DMS153 treated with DMSO at 0.1 percent for 48 hours (cell line): ENCODE data around the gene FCHSD2.
"Not testable (repeated sequence)": the region's sequence is repeated elsewhere in the genome, so short reads cannot be mapped to it uniquely, and the experiment has no call there.

Experiments used
- DNase-seq: peaks from one replicate; lab custom pipeline; 2025; ENCODE audit not compliant: unreplicated experiment; lab: John Stamatoyannopoulos, UW

Gene FCHSD2

DNA sequence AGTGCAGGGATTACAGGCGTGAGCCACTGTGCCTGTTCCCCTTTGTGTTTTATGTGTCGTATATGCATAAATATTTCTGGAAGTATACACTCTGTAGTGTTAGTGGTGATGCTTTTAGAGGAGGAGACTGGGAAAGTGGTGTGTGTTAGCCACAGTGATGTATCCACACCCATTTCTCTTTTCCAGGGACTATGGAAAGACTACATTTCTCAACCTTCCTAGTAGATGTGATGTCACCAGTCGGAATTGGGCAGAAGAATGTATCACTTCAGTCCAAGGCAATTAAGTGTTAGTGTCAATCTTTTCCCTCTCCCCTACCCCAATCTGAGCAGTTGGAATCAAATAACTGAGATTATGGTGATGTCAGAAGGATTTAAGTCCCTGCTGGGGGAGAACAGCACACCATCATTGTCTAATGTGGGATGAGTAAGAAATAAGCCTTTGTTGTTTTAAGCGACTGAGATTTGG is 333.8 kb downstream of the FCHSD2 start:
- no peak for DNase-seq

DNA sequence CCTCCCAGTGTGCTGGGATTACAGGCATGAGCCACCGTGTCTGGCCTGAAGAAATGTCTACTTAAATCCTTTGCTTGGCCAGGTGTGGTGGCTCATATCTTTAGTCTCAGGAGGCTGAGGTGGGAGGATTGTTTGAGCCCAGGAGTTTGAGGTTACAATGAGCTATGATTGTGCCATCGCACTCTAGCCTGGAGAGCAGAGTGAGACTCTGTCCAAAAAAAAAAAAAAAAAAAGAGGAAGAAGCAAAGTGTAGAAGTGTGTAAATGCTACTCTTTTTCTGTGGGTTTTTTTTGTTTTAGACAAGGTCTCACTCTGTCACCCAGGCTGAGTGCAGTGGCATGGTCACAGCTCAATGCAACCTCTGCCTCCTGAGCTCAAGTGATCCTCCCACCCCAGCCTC is 334.3 kb downstream of the FCHSD2 start:
- no peak for DNase-seq

DNA sequence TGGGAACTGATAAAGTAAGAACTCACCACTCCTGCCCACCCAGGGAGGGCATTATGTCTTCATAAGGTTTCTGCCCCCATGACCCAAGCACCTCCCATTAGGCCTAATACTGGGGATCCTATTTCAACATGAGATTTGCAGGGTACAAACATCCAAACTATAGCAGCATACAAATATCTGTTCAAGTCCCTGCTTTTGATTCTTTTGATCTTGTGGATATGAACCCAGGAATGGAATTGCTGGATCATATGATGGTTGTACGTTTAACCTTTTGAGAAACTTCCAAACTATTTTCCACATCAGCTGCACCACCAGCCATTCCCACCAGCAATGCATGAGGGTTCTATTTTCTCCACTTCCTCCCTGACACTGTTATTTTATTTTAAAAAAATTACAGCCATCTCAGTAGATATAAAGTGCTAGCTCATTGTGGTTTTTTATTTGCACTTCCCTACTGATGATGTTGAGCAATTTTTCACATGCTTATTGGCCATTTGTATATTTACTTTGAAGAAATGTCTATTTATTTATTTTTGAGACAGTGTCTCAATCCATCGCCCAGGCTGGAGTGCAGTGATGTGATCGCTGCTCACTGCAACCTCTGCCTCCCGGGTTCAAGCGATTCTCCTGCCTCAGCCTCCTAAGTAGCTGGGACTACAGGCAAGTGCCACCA is 335.0 kb downstream of the FCHSD2 start:
- no peak for DNase-seq

DNA sequence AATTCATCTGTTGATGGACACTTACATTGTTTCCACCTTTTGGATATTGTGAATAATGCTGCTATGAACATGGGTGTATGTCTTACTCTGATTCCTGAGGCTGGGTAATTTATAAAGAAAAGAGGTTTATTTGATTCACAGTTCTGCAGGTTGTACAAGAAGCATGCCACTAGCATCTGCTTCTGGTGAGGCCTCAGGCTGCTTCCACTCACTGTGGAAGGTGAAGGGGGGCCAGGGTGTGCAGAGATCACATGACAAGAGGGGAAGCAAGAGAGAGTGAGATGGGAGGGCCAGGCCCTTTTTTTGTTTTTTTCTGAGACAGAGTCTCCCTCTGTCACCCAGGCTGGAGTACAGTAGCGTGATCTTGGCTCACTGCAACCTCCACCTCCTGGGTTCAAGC is 335.7 kb downstream of the FCHSD2 start:
- DNase-seq = not testable (repeated sequence)

DNA sequence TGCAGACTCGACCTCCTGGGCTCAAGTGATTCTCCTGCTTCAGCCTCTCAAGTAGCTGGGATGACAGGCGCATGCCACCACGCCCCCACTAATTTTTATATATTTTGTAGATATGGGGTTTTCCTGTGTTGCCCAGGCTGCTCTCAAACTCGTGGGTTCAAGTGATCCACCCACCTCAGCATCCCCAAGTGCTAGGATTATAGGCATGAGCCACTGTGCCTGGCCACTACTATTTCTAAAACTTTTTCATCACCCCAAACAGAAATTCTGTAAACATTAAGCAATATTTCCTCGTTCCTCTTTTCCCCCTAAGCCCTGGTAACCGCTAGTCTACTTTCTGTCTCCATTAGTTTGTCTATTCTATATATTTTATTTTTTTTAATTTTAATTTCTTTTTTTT is 336.9 kb downstream of the FCHSD2 start:
- no peak for DNase-seq

DNA sequence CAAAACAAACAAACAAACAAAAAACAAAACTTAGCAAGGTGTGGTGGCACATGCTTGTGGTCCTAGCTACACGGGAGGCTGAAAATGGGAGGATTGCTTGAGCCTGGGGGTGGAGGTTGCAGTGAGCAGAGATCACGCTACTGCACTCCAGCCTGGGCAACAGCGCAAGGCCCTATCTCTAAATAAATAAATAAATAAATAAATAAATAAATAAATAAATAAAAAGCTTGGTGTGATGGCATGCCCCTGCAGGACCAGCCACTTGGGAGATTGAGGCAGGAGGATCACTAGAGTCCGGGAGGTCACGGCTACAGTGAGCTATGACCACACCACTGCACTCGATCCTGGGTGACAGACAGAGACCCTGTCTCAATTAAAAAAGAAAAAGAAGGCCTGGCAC is 339.3 kb downstream of the FCHSD2 start:
- no peak for DNase-seq

DNA sequence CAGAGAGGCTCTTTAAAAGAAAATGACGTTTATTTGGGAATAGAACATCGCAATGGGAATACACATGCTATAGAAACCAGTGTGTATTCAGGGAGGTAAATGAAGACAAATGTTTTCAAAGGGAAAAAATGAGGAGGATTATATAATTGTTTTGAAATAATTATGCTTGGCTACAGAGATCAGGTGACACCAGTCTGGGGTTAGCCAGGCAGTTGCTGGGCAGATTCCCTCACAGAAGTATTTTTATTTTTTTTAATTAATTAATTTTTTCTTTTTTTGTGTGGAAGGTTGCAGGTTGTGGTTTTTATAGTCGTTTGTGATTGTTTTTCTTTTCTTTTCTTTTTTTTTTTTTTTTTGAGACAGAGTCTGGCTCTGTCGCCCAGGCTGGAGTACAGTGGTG is 342.7 kb downstream of the FCHSD2 start:
- DNase-seq = no peak

DNA sequence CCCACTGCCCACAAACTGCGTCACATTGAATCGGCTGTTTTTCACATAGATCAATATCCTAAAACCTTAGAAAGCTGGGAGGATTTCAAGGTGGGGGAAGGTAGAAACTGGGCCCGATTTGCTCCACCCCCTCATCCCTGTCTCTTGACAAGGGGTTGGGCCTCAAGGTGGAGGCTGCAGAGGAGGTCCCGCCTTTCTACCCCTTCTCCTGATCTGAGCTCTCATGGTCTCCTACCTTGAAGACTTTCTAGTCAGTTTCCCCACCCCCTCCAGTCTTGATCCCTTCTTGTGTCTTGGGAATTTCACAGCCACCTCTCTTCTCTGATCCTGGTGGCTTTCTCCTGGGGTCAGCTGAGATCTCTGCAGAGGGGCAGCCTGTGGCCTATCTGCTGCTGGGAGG is 343.8 kb downstream of the FCHSD2 start:
- DNase-seq = no peak

DNA sequence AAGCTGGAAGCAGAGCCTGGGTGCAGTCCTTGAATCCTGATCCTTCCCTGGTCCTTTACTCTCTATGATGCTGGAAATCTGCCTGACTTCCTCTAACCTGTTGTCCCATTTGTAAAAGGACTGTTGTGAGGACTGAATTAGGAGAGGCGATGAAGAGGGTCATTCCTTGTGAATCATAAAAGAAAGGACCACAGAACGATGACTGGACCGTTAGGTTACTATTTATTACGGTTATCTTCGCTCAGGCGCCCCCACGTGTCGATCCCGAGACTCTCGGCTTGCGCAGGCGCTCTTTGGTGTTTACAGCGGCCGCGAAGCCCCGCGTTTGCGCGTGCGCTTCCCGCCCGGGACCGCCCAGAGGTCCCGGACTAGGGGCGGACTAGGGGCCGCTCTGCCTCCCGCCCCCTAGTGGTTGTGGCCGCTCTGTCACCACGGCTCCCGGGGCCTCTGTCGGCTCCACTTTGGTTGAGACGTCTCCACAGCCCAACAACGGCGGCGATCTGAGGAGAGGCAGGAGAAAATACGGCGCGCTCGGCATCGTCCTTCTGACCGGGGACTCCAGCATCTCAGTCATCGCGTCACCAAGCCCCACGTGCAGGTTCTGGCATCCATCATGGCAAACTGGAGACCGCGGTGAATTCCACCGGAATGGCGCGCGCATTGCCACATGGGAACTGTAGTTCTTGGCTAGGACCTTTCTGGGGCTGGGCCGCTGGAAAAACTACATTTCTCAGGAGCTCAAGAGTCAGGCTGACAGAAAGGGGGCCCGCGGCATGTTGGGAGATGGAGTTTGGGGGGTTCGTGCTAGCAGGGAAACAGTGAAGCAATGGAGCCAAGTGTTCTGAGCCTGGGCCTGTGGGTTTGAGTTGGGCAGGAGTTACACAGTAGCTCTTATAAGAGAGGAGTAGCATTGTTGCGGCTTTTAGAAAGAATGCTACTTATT is 348.4 kb downstream of the FCHSD2 start, which contains the start of gene STARD10:
STARD10 (minus strand) TSS at position 623 of the 943 bp plus-strand sequence. CDS start 12,866 bp downstream, outside the sequence.
- peak; percentile 92 for DNase-seq

DNA sequence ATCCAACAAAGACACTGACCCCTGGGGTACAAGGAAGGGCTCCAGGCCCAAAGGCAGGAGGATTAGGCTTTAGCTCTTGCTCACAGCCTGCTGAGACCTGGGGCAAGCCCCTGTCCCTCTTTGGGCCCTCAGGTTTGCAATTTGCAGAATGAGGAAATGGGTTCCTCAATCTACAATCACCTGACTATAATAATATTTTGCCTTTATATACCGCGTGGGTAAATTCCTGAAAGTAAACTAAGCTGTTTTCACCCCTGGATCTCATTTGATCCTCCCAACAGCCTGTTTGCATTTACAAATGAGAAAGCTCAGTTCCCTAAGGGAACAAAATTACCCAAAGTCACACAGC is 349.1 kb downstream of the FCHSD2 start:
- DNase-seq = no peak

DNA sequence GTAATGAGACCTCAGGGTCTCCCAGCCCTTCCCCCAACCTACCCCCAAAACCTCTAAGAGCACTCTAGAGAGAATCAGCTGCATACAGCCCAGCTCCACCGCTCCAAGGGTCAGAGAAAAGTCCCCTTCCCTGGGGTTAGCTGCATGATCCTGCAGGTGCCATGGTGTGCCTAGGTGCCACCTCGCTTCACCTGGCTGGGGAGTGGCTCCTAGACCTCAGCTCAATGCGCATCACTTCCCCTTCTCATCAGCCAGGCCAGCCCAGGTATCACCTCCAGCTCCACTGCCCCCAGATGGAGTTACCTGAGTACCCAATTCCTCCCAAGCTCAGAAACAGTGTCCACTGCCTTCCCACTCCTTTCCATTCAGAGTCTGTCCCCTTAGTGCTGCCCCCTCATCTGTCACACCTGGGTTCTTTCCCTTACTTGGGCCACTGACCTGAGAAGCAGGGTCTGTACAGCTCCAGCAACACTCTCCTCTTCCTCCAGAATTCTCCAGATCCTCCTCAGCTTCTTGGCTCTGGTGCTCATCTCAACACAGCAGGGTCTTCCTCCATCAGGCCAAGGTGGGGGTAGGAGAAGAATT is 349.6 kb downstream of the FCHSD2 start:
- no peak for DNase-seq

DNA sequence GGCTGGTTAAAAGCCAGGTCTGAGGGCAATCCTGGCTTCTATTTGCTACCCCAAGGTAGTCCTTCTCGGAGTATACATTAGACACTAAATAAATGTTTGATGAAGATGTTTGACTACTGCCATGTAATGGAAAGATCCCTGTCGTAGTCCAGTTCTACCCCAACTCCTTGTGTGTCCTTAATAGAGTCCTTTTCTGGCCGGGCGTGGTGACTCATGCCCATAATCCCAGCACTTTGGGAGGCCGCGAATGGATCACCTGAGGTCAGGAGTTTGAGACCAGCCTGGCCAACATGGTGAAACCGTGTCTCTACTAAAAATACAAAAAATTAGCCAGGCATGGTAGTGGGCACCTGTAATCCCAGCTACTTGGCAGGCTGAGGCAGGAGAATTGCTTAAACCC is 350.9 kb downstream of the FCHSD2 start:
- DNase-seq = not testable (repeated sequence)

DNA sequence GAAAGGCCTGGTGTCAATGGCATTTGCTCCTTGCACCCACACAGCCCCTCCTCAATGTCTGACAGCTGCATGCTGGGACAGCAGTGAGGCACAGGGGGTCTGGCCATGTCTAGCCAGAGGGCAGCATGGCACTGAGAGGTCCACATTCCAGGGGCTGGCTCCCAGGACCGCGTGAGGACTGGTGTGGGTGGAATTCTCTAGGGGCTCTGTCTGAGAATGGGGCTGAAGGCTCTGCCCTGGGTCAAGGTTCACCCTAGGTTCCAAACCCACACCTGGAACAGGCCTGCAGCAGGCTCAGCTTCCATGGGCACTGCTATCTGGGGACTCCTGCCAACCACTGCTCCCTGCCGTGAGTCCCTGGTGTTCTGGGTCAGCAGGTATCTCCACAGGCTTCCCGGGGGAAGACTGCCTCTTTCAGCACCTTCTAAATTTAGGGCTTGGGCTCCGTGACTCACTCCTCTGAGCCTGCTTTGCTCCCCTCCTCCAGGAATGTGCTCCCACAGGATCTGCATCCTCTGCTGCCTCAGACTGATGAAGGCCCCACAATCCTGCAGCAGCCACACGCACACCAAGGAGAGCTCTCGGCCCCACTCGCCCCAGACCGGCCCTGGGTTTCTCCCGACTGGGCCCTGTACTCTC is 352.5 kb downstream of the FCHSD2 start:
- DNase-seq = no peak

DNA sequence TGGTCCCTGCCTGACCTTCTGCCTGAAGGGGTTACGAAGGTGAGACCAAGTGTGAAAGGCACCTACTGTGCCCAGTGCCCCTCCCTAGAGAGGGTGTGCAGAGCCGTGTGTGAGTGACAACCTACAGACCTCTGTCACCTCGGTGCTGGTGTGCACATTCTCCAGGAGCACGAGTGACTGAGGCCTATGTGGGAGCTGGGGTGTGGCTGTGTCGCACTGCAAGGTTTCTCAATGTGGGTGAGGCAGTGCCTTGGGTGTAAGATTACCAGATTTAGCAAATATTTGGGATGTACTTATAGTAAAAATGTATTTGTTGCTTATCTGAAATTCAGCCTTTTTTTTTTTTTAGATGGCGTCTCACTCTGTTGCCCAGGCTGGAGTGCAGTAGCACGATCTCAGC is 353.9 kb downstream of the FCHSD2 start:
- DNase-seq = no peak

DNA sequence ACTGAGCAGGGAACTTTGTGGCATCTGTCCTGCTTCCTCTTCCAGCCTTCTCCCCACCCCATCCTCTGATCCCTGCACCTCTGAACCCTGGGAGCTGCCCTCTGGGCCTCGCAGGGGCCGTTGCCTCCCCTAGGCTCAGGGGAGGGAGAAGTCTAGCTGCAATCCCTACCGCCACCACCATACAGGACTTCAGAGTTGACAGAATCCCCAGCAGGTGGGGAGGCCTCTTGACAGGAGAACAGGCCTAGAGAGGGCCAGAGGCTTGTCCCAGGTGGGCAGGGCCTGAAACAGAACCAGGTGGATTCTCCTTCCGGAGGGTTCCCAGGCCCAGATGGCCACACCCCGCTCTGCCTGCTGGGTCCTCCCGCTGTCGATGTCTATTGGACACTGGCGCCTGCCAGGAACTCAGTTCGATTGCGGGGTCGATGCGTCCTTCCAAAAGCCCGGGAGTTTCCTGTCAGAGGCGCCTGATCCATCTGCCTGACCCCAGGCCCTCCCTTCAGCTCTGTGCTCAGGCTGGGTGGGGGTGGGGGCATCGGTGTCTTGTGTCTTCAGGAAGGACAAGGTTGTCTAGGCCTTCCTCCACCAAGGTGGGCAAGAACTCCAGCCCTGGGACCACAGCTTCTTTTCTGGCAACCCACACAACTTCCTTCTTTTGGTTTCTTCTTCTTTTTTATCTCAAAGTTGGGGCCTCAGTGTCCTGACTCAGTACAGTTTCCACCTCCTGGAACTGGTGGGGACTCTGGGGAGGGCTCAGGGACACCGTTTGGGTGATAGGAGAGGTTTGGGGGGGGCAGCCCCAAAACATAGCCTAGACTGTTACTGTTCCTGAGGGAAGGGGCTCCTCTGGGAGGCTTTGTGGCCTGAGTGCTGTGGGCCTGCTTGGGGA is 354.7 kb downstream of the FCHSD2 start:
- peak; percentile 87 for DNase-seq
